B cell (primary cell): Measurements from ENCODE around the gene IMMP2L.

ENCODE experiments used
- CTCF ChIP-seq: fragments of 200-600 bp; IDR thresholded peaks from one replicate; pipeline ENCODE4 v1.8.0; 2022; ENCODE audit warnings: antibody characterized with exemption, mild to moderate bottlenecking
- EZH2 ChIP-seq: IDR thresholded peaks from 2 replicates; pipeline ENCODE4 v1.6.1; 2012; ENCODE audit warnings: borderline replicate concordance, low read depth, mild to moderate bottlenecking, moderate library complexity, low read length; ENCODE audit not compliant: insufficient read depth, poor library complexity, severe bottlenecking

DNA sequence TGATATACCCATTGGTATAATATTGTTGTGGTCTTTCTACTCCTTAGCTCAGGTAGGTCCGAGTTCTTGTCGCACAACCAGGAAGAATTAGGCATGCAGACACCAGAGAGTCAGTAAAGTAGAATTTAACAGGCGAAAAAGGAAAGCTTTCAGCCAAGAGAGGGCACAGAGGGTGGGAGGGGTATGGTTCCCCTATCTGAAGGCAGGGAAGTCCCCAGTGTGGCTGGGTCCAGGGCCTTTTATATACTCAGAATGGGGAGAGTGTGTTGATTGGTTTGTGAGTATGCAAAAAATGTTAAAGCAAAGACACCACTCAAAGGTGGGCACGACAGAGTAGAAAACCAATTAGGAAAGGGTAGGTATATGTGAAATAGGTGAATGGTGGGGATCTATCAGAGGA, 53.9 kb downstream of the IMMP2L start:
- TF ChIP-seq CTCF, result no peak
- no peak for TF ChIP-seq EZH2
